ENCODE data around the gene SCT. TPM values are rescaled to one million over a fixed set of nuclear protein-coding genes. Genes with fewer than 3 reads are reported as not detected.

The SCT gene
- total RNA-seq, 6 experiments from 2014 or later: not detected

DNA sequence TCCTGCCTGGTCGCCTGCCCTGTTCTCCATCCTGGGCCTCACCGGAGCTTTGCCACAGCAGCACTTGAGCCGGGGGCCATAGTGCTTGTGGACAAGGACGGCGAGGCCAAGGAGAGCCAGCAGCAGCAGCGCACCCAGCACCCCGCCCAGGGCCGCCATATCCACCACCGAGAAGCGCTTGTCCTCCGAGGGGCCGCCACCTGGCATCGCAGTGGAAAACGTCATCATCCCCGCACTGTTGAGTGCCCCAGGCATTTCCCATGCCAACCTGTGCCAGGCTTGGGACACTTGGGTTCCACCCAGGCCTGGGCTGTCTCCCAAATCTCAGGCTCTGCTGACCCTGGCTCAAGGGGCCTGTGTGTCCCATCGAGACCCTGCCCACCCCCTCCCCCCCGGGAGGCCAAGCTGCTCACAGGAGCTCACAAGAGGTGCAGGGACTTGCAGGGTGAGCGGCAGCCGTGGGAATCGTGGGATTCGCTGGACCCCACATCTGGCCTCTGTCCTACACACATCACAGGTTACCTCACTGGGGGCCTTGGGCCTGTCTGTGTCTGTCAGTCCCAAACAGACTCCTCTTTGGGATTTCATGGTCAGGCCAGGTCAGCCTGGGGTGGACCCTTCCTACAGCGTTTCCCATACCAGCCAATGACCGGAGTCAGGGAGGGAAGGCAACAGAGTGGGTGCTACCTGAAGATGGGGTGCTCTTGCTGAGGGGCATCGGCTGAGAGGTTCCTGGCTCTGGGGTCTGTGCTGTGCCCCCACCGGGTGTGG, 8.9 kb downstream of the SCT start:
- WGBS (ENCODE audit: insufficient coverage, low coverage, low lambda C conversion rate, missing lambda C conversion rate): 78% methylated on average over 7 of the region's 25 CpGs
- intact Hi-C loops (cut with DNase I): no loop called here
- peak in 2 of 3 donors; percentile 26 to 60 for DNase-seq
- peaks cover 0 to 26% (median 12%) of the 10 kb centered on the region in 4 donors for H3K4me1 ChIP-seq
- TF ChIP-seq POLR2A (IDR thresholded peaks at IDR 0.05): no peak
- TF ChIP-seq, protein P1, sequence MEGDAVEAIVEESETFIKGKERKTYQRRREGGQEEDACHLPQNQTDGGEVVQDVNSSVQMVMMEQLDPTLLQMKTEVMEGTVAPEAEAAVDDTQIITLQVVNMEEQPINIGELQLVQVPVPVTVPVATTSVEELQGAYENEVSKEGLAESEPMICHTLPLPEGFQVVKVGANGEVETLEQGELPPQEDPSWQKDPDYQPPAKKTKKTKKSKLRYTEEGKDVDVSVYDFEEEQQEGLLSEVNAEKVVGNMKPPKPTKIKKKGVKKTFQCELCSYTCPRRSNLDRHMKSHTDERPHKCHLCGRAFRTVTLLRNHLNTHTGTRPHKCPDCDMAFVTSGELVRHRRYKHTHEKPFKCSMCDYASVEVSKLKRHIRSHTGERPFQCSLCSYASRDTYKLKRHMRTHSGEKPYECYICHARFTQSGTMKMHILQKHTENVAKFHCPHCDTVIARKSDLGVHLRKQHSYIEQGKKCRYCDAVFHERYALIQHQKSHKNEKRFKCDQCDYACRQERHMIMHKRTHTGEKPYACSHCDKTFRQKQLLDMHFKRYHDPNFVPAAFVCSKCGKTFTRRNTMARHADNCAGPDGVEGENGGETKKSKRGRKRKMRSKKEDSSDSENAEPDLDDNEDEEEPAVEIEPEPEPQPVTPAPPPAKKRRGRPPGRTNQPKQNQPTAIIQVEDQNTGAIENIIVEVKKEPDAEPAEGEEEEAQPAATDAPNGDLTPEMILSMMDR (IDR thresholded peaks at IDR 0.05): no peak
- peaks cover 0 to 2% (median 1%) of the 10 kb centered on the region in 4 donors for H3K36me3 ChIP-seq
- no peaks in the 10 kb centered on the region for H3K27me3 ChIP-seq
- no peak for ATAC-seq
- H3K4me3 ChIP-seq: no peak overlapping the region
- no peaks in the 10 kb centered on the region for H3K9me3 ChIP-seq
- H3K27ac ChIP-seq: no peak overlapping the region

DNA sequence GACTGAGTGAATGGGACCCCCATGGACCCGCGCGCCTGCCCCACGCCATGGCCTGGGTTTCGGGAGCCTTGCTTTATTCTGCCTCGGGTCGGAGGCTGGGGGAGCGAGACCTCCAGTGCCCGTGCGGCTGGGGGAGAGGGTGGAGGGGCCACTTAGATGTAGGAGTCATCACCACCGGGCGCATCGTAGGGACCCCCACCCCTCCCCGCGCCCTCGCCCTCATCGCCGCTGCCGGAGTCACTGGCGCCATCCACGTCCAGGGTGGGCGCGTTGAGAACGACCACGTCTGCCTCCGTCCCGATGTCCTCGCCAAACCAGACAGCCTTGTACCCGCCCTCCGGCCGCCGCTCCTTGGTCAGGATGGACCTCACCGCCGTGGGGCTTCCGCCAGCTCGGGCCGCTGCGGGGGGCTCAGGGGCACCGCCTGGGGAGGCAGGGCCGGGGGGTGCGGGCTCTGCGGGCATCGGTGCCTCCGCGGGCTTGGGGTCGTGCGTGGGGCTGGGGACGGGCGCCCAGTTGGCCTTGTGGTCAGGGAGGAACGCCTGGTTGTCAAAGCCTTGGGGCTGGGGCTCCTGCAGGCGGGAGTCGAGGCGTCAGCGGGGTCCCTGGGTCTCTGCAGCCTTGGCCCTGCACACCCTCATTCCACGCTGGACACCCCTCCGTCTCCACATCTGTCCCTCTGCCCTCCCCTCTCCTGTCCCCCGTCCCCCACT, 9.6 kb downstream of the SCT start:
- Histone ChIP-seq H3K4me3 (no peak overlapping the region), H3K36me3 (peaks cover 0 to 10% (median 4%) of the 10 kb centered on the region in 4 donors), H3K4me1 (peaks cover 0 to 33% (median 16%) of the 10 kb centered on the region in 4 donors), H3K27ac (no peak overlapping the region), H3K27me3 (no peaks in the 10 kb centered on the region), H3K9me3 (no peaks in the 10 kb centered on the region)
- TF ChIP-seq, protein P1 (IDR thresholded peaks at IDR 0.05): no peak
- no peak for TF ChIP-seq POLR2A (IDR thresholded peaks at IDR 0.05)
- ATAC-seq (no peak), DNase-seq (peak in 2 of 3 donors; percentile 33 to 59)
- intact Hi-C loops (cut with DNase I): no loop called here
- 91% methylated on average over 7 of the region's 57 CpGs for WGBS (ENCODE audit: insufficient coverage, low coverage, low lambda C conversion rate, missing lambda C conversion rate)

DNA sequence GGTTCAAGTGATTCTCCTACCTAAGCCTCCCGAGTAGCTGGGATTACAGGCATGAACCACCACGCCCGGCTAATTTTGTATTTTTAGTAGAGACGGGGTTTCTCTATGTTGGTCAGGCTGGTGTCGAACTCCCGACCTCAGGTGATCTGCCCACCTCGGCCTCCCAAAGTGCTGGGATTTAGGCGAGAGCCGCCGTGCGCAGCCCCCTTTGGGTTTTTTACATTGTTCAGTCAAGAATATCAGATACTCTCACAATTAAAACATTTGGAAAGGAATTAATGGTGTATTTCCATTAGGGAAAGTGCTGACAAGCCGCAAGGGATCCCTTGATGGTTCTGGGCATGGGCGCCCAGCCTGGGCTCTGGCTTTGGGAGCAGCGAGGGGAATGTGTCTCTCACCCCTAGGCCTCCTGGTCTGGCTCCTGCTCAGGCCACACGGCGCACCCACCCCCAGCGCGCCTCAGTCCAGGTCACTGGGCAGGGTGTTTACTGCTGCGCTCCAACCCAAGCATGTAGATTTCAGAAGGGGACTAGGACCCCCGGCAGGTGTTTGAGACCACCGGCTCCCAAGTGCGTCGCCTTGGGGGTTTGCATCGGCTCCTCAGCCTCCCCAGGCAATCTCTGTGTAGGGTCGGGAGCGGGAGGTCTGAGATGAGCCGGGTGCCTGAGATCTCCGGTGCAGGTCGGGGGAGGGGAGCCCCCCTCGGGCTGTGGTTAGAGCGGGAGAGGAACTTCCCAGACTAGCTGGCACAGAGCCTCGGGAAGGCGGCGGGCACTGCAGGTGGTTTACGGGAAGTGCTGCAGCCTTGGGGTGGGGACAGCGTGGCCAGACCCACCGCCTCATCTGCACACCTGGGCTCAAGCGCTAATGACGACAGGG, 10.4 kb downstream of the SCT start:
- 85% methylated on average over 18 of the region's 39 CpGs for WGBS (ENCODE audit: insufficient coverage, low coverage, low lambda C conversion rate, missing lambda C conversion rate)
- peaks cover 0 to 41% (median 20%) of the 10 kb centered on the region in 4 donors for H3K4me1 ChIP-seq
- H3K4me3 ChIP-seq: peak overlapping the region; percentile 63 to 73 (median 65)
- H3K27me3 ChIP-seq: no peaks in the 10 kb centered on the region
- intact Hi-C loops (cut with DNase I): no loop called here
- ATAC-seq (no peak), DNase-seq (peak in 1 of 3 donors; percentile 72)
- no peaks in the 10 kb centered on the region for H3K9me3 ChIP-seq
- TF ChIP-seq, protein P1 (IDR thresholded peaks at IDR 0.05): no peak
- no peak for TF ChIP-seq POLR2A (IDR thresholded peaks at IDR 0.05)
- peak overlapping the region in 2 of 3 donors; percentile 82 to 85 for H3K27ac ChIP-seq
- peaks cover 0 to 16% (median 7%) of the 10 kb centered on the region in 4 donors for H3K36me3 ChIP-seq

Measured in right lobe of liver (tissue), 6 donors.